ENCODE results near the gene LENG1.
"Not testable (repeated sequence)": the region's sequence is repeated elsewhere in the genome, so short reads cannot be mapped to it uniquely, and the experiment has no call there.

LENG1 gene

GRCh38 chr19:54183431-54183830, 23.9 kb upstream of the LENG1 start:
- no peaks in the 10 kb centered on the region for H3K9me3 ChIP-seq (replicated peaks; ENCODE audit: insufficient read depth, low read length)
- no peaks in the 10 kb centered on the region for H3K9me2 ChIP-seq (replicated peaks; ENCODE audit: insufficient read depth, low read length)
- H3K4me3 ChIP-seq (ENCODE audit: low read length): no peak overlapping the region
- H3K4me2 ChIP-seq (ENCODE audit: low read depth, low read length): no peak overlapping the region
- peaks cover 4% of the 10 kb centered on the region; the same call in 1 of the 2 replicates for H3K4me1 ChIP-seq (ENCODE audit: low read length)
- H3K27ac ChIP-seq (ENCODE audit: low read length): no peak overlapping the region
- H4K20me1 ChIP-seq (ENCODE audit: insufficient read depth, low read length): no peaks in the 10 kb centered on the region
- no peak for TF ChIP-seq CTCF (IDR thresholded peaks at IDR 0.05; ENCODE audit: low read length)
- TF ChIP-seq EZH2 (optimal IDR thresholded peaks at IDR 0.05; ENCODE audit: low read depth, low read length): no peak
- TF ChIP-seq EZH2phosphoT487 (IDR thresholded peaks at IDR 0.05; ENCODE audit: low read length): no peak
- H3K36me3 ChIP-seq (replicated peaks; ENCODE audit: insufficient read depth, low read length): no peaks in the 10 kb centered on the region
- DNase-seq: no peak
- no peak overlapping the region for H3K9ac ChIP-seq (ENCODE audit: low read length)
- H3K79me2 ChIP-seq (ENCODE audit: low read length): peaks cover 5% of the 10 kb centered on the region
- no peaks in the 10 kb centered on the region for H3F3A ChIP-seq (ENCODE audit: insufficient read depth, low read length)
- H2AFZ ChIP-seq (ENCODE audit: low read length): no peak overlapping the region
- no peaks in the 10 kb centered on the region for H3K27me3 ChIP-seq (replicated peaks; ENCODE audit: insufficient read depth, low read length)

GRCh38 chr19:54181894-54182293, 22.4 kb upstream of the LENG1 start:
- not testable (repeated sequence) for H3F3A ChIP-seq (ENCODE audit: insufficient read depth, low read length); H3K9me3 ChIP-seq (replicated peaks; ENCODE audit: insufficient read depth, low read length); H3K4me1 ChIP-seq (ENCODE audit: low read length); H3K27me3 ChIP-seq (replicated peaks; ENCODE audit: insufficient read depth, low read length); H3K4me3 ChIP-seq (ENCODE audit: low read length); H4K20me1 ChIP-seq (ENCODE audit: insufficient read depth, low read length); H3K9me2 ChIP-seq (replicated peaks; ENCODE audit: insufficient read depth, low read length); H2AFZ ChIP-seq (ENCODE audit: low read length); H3K9ac ChIP-seq (ENCODE audit: low read length); H3K36me3 ChIP-seq (replicated peaks; ENCODE audit: insufficient read depth, low read length); H3K4me2 ChIP-seq (ENCODE audit: low read depth, low read length); H3K27ac ChIP-seq (ENCODE audit: low read length); DNase-seq; H3K79me2 ChIP-seq (ENCODE audit: low read length)

GRCh38 chr19:54180691-54181091, 21.2 kb upstream of the LENG1 start:
- no peaks in the 10 kb centered on the region for H3K36me3 ChIP-seq (replicated peaks; ENCODE audit: insufficient read depth, low read length)
- H3K9me2 ChIP-seq (replicated peaks; ENCODE audit: insufficient read depth, low read length): no peaks in the 10 kb centered on the region
- no peaks in the 10 kb centered on the region for H3K79me2 ChIP-seq (ENCODE audit: low read length)
- TF ChIP-seq EZH2 (optimal IDR thresholded peaks at IDR 0.05; ENCODE audit: low read depth, low read length) (no peak), CTCF (IDR thresholded peaks at IDR 0.05; ENCODE audit: low read length) (no peak), EZH2phosphoT487 (IDR thresholded peaks at IDR 0.05; ENCODE audit: low read length) (no peak)
- no peak overlapping the region for H2AFZ ChIP-seq (ENCODE audit: low read length)
- H3K9me3 ChIP-seq (replicated peaks; ENCODE audit: insufficient read depth, low read length): no peaks in the 10 kb centered on the region
- no peaks in the 10 kb centered on the region for H3K4me1 ChIP-seq (ENCODE audit: low read length)
- H3K27ac ChIP-seq (ENCODE audit: low read length): no peak overlapping the region
- H3K4me2 ChIP-seq (ENCODE audit: low read depth, low read length): no peak overlapping the region
- H3F3A ChIP-seq (ENCODE audit: insufficient read depth, low read length): no peaks in the 10 kb centered on the region
- no peaks in the 10 kb centered on the region for H4K20me1 ChIP-seq (ENCODE audit: insufficient read depth, low read length)
- no peaks in the 10 kb centered on the region for H3K27me3 ChIP-seq (replicated peaks; ENCODE audit: insufficient read depth, low read length)
- H3K9ac ChIP-seq (ENCODE audit: low read length): no peak overlapping the region
- no peak overlapping the region for H3K4me3 ChIP-seq (ENCODE audit: low read length)
- no peak for DNase-seq

- Histone ChIP-seq H3K27ac (ENCODE audit: low read length) (no peak overlapping the region), H3K79me2 (ENCODE audit: low read length) (no peaks in the 10 kb centered on the region), H3K4me3 (ENCODE audit: low read length) (no peak overlapping the region), H3K9ac (ENCODE audit: low read length) (no peak overlapping the region), H3K4me2 (ENCODE audit: low read depth, low read length) (no peak overlapping the region), H3K27me3 (replicated peaks; ENCODE audit: insufficient read depth, low read length) (no peaks in the 10 kb centered on the region), H3K4me1 (ENCODE audit: low read length) (no peaks in the 10 kb centered on the region), H4K20me1 (ENCODE audit: insufficient read depth, low read length) (no peaks in the 10 kb centered on the region), H3K9me3 (replicated peaks; ENCODE audit: insufficient read depth, low read length) (no peaks in the 10 kb centered on the region), H3K36me3 (replicated peaks; ENCODE audit: insufficient read depth, low read length) (no peaks in the 10 kb centered on the region), H3K9me2 (replicated peaks; ENCODE audit: insufficient read depth, low read length) (no peaks in the 10 kb centered on the region), H2AFZ (ENCODE audit: low read length) (no peak overlapping the region), H3F3A (ENCODE audit: insufficient read depth, low read length) (no peaks in the 10 kb centered on the region)
- no peak for DNase-seq
- TF ChIP-seq EZH2phosphoT487 (IDR thresholded peaks at IDR 0.05; ENCODE audit: low read length) (no peak), EZH2 (optimal IDR thresholded peaks at IDR 0.05; ENCODE audit: low read depth, low read length) (no peak), CTCF (IDR thresholded peaks at IDR 0.05; ENCODE audit: low read length) (no peak)
Measured at GRCh38 chr19:54179921-54180461, 20.5 kb upstream of the LENG1 start.
